D721Med (cell line): ENCODE data around the gene TMCO2.

Experiments
- DNase-seq: peaks from one replicate; pipeline ENCODE4 v3.0.0; 2011; ENCODE audit warnings: low spot score; ENCODE audit not compliant: insufficient read length
- FAIRE-seq: peaks from 2 replicates; lab custom pipeline; 2011; peaks lifted over from hg19 to GRCh38; lab: Jason Lieb, UNC
- CTCF ChIP-seq: IDR thresholded peaks from 2 replicates; pipeline ENCODE4 v1.5.1; 2012; ENCODE audit warnings: mild to moderate bottlenecking, control low read depth; ENCODE audit not compliant: insufficient read depth; ENCODE audit errors: missing control alignments

The TMCO2 gene

GRCh38 chr1:40244138-40244744, 3.5 kb upstream of the TMCO2 start:
- no peak for TF ChIP-seq CTCF
- FAIRE-seq = no peak
- no peak for DNase-seq

- no peak for TF ChIP-seq CTCF
- FAIRE-seq = no peak
- no peak for DNase-seq
Observed at GRCh38 chr1:40245686-40246085, 2.1 kb upstream of the TMCO2 start.

- DNase-seq (no peak), FAIRE-seq (no peak)
- no peak for TF ChIP-seq CTCF
Observed at GRCh38 chr1:40248412-40248811, 675 bp downstream of the TMCO2 start.

- no peak for FAIRE-seq
- DNase-seq = no peak
- no peak for TF ChIP-seq CTCF
Observed at GRCh38 chr1:40251456-40251855, 3.7 kb downstream of the TMCO2 start.

GRCh38 chr1:40252601-40253000, 4.9 kb downstream of the TMCO2 start:
- no peak for TF ChIP-seq CTCF
- FAIRE-seq = no peak
- DNase-seq = no peak

GRCh38 chr1:40255231-40255630, 7.5 kb downstream of the TMCO2 start:
- FAIRE-seq (no peak), DNase-seq (no peak)
- TF ChIP-seq CTCF = no peak

GRCh38 chr1:40256401-40257084, 8.8 kb downstream of the TMCO2 start:
- TF ChIP-seq CTCF = no peak
- no peak for DNase-seq
- no peak for FAIRE-seq
